GM12865 (cell line): ENCODE data around the gene FASLG.

Experiments used
- DNase-seq: peaks from one replicate; pipeline ENCODE4 v3.0.0; 2010; ENCODE audit warnings: low read depth
- H3K4me3 ChIP-seq: 2 replicates; pipeline ENCODE4 v1.5.1; 2011; ENCODE audit warnings: mild to moderate bottlenecking, low read depth, low read length, control low read depth
- CTCF ChIP-seq: IDR thresholded peaks from 2 replicates; pipeline ENCODE4 v1.5.1; 2011; ENCODE audit warnings: low read length, control low read depth, low read depth, inconsistent platforms; ENCODE audit not compliant: insufficient read depth; ENCODE audit errors: missing control alignments

Gene FASLG

GRCh38 chr1:172697534-172698002, 38.7 kb downstream of the FASLG start:
- no peak for TF ChIP-seq CTCF
- DNase-seq: peak; percentile 13
- H3K4me3 ChIP-seq: no peak overlapping the region

GRCh38 chr1:172698224-172698623, 39.3 kb downstream of the FASLG start:
- DNase-seq: peak; percentile 7
- no peak for TF ChIP-seq CTCF
- no peak overlapping the region for H3K4me3 ChIP-seq

GRCh38 chr1:172699111-172699510, 40.2 kb downstream of the FASLG start:
- DNase-seq: peak; percentile 71
- no peak for TF ChIP-seq CTCF
- no peak overlapping the region for H3K4me3 ChIP-seq

GRCh38 chr1:172699695-172700227, 40.9 kb downstream of the FASLG start:
- DNase-seq: no peak
- TF ChIP-seq CTCF: no peak
- no peak overlapping the region for H3K4me3 ChIP-seq

- no peak overlapping the region for H3K4me3 ChIP-seq
- peak; percentile 9 for DNase-seq
- TF ChIP-seq CTCF: no peak
Measured at GRCh38 chr1:172700556-172700955, 41.7 kb downstream of the FASLG start.

GRCh38 chr1:172704001-172704400, 45.1 kb downstream of the FASLG start:
- no peak for DNase-seq
- TF ChIP-seq CTCF: no peak
- H3K4me3 ChIP-seq: no peak overlapping the region

GRCh38 chr1:172704420-172705210, 45.7 kb downstream of the FASLG start:
- TF ChIP-seq CTCF: no peak
- DNase-seq: no peak
- no peak overlapping the region for H3K4me3 ChIP-seq
